ENCODE results near the gene UROC1. TPM values are rescaled to one million over a fixed set of nuclear protein-coding genes. Genes with fewer than 3 reads are reported as not detected.
A peak's percentile ranks its signal among the peaks of the same experiment; 100 is the strongest.

Gene UROC1
- polyA plus RNA-seq, 4 donors, result 0.07 to 0.14 (median 0.10) TPM

DNA sequence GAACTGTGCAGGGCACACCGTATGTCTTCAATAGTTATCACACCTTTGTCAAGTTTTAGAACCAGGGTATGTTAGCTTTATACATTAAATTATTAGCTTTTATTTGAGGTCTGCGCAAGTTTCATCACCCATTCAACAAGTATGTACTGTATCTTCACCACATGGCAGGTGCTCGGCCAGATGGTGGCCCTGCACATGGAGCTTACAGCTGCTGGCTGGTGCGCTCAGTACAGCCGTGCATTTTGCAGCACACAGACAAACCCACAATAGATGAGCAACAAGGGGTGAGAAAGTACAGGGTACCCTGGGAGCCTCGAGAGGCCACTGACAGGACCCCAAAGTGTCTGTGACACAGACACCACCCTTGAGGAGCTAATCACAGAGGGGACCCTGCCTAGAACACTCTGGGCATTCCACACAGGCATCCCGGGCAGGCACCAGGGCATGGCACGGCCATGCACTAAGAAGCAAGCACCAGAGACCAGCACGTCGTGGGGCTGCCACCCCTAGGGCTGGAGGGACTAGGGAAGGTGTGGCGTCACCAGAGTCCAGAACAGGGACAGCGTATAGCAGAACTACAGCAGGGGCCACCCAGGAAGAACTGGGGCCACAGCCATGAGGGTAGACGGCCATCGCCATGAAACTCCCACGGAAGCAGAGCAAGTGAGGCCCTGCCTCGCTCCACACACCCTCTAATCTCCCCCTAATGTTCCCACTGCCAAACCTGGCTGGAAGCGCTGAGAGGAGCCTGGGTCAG is 69.3 kb downstream of the UROC1 start:
- DNase-seq (ENCODE audit: low read depth in 4 of 4, low spot score in 3 of 4), result no peak

DNA sequence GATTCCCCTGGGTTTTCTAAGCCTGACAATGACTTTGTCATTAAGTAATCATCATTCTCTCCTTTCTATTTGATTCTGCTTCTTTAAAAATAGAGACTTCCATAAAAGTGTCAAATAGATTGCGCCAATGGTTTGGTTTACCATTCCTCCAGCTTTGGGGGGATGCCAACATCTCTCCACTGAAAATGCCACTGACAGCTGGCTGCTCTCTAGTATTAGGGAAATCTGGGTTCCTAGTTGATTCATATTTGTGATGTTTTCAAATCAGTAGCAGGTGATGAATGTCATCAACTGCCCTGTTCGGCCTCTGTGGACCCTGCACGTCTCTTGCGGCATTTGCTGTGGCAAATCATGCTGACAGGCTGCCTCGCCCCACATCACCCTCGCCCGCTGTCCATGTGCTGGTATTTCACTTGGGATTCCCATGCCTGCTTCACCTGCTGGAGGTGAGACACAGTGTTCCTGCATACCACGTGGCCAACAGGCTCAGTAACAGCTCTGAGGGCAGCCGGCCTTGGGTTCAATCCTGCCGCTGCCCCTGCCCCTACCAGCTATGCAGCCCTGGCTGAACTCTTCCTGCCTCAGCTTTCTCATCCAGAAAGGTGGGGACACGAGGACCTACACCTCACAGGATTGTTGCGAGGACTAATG is 70.0 kb downstream of the UROC1 start:
- no peak for DNase-seq (ENCODE audit: low read depth in 4 of 4, low spot score in 3 of 4)

DNA sequence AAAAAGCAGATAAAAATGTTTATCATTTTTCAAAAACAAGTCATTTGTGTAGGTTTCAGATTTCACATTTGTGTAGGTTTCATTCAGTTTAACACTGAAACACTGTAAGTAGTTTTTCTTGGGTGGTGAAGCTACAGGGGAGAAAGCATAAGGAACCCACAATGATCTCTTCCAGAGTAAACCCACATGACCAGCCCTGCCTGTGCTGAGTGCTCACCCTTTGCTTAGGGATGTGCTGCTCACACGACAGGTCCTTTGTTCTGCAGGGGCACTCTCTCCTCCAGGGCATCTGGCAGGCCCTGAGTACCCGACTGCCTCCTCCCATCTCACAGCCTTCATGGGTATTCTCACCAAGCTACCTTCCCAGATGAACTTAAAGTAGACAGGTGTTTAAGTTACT is 70.8 kb downstream of the UROC1 start:
- DNase-seq (ENCODE audit: low read depth in 4 of 4, low spot score in 3 of 4), result no peak

DNA sequence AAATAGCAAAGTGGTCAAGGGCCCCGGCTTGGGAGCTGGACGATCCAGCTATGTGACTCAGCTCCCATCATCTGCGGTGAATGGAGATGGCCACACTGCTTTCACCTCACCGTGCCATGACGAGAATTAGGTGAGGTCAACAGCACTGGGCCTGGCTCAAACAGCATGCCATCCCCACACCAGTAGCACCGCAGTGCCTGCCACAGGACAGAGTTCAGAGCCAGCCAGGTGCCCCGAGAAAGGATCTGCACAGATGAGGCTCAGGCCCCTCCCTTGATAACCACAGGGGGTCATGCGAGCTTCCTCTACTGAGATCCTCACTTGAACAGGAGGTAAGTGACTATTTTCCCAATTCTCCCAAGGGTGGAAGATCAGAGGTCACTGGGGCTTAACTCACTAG is 71.3 kb downstream of the UROC1 start:
- DNase-seq (ENCODE audit: low read depth in 4 of 4, low spot score in 3 of 4), result no peak

DNA sequence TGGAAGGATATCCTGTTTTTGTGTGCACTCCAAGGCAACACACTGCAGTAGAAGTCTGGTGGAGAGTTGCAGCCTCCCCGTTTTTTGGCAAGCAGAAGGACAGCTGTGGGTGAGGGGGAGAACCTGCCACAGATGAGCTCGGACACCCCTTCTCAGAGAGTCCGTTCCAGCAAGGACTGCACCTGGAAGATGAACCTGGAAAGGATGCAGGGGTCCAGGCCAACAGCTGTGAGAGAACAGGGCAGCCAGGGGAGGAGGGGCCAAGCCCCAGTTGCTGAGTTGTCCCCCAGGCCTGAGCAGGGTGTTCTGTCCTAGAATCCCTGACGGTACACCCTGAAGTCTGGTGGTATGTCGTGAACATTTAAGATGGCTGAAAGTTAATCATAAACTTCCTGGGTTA is 72.1 kb downstream of the UROC1 start:
- no peak for DNase-seq (ENCODE audit: low read depth in 4 of 4, low spot score in 3 of 4)

DNA sequence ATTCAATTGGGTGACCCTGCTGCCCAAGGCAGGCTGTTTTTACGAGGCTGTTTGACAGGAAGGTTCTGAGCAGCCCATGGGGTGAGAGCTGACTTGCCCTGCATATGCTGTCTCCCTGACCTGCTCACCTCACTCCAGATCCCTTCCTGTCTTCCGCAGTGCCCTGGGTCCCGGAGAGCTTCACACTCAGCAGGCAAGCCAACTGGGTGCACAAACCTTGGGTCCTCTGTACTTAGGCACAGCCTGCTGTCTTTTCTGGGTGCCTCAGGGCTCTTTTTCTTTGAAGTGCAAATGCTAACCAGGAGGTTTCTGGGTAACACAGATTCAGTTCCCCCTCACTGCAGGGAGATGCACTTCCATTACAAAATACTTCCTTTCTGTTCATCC is 74.7 kb downstream of the UROC1 start:
- no peak for DNase-seq (ENCODE audit: low read depth in 4 of 4, low spot score in 3 of 4)

DNA sequence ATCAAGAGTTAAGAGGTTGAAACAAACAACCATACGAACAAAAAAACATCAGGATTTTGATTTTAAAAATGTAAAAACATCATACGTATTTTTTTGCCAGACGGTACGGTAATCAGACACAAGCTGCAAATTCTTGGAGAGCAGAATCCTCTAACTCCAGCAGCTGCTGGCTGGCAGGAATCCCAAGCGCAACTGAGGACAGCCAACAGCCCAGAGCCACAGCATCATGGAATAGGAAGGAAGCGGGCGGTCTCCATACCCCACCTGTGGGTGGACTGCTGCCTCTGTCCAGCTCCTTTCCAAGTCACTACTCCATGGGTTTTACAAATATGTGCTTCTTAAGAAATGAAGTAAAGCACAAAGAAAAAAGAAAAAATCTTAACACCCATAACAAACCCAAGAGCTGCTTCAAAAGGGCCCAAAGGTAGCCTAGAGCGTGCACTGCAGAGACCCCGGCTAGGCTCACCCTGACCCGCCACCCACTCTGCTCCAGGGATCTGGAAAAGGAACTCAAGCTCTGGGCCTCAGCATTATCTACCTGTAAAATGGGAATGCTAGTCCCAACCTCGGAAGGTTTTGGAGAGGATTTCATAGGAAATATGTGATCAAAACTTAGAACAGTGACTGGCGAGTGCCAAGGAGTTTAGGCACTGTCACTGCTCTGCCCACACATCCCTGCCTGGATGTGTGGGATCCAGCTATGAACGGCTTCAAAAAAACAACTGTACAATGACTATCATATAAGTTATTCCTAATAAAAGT is 75.3 kb downstream of the UROC1 start:
- peak in 1 of 4 donors; percentile 12 for DNase-seq (ENCODE audit: low read depth in 4 of 4, low spot score in 3 of 4)

DNA sequence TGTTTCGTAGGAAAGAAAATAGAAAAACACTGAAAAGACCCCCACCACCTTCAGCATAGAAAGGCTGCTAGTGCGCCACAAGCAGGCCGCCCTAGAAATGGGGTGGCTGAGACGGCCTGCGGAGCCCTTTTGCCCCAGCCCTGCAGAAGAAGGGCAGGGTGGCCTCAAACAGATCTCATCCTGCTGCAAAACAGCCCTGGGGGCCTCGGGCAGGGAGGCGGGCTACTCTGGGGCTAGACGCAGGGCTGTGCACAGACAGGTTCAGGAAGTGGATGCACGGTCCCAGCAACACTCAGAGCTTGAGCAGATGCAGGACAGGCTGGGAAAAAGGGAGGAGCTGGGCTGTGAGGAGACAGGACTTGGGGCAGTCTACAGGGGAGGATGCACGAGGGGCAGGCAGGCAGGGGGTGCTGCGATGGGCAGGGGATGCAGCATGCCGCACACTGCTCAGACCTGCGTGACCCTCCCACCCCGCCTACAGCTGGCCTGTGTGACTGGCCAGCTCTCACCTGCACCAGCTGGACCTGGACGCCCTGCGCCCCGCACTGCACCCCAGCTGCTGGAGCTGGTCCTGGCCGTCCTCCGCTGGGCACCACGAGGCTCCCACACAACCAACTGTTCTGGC is 76.2 kb downstream of the UROC1 start:
- DNase-seq (ENCODE audit: low read depth in 4 of 4, low spot score in 3 of 4), result no peak

DNA sequence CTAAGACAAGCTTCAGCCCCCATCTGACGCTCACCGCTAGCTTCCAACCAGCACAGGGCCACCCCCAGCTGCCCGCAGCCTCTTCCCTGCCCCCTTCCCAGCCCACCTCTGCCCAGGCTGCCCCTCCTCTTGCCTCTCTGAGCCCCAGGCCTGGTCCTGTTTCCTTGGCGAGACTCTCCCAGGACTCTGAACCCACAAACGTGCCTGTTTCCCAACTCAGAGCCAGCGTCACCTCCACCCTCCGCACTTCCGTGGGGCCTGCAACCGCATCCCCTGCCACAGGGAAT is 76.9 kb downstream of the UROC1 start:
- no peak for DNase-seq (ENCODE audit: low read depth in 4 of 4, low spot score in 3 of 4)

DNA sequence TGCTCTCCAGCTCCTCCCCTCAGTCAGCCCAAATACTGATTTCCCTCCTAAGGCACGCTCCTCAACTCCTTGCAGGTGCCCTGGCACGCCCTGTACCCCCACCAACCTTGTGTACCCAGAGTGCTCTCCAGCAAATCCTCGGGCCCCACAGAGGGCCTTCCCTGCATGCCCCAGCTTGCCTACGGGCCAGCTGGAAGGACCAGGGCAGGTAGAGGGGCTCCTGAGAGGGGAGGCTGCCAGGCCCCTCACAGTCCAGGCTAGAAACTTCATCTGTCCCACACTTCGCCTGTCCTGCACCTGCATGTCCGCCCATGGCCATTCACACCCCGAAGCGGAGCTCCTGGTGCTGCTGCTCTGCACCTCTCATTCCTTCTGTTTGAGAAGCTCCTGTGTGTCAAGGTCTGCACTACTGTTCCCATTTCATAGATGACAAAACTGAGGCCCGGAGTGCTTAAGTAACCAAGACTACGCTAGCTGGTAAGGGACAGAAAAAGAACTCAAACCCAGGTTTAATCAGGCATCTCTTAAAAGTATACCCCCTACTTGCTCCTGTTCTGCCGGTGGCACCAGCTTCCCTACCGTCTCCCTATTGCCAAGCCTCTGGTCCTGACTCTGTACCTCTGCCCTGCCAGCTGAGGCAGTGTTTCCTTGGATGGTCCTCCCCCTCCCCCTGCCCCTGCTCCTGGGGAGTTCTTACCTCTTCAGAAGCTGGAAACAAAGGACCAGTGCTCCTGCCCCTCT is 77.4 kb downstream of the UROC1 start:
- DNase-seq (ENCODE audit: low read depth in 4 of 4, low spot score in 3 of 4), result no peak

DNA sequence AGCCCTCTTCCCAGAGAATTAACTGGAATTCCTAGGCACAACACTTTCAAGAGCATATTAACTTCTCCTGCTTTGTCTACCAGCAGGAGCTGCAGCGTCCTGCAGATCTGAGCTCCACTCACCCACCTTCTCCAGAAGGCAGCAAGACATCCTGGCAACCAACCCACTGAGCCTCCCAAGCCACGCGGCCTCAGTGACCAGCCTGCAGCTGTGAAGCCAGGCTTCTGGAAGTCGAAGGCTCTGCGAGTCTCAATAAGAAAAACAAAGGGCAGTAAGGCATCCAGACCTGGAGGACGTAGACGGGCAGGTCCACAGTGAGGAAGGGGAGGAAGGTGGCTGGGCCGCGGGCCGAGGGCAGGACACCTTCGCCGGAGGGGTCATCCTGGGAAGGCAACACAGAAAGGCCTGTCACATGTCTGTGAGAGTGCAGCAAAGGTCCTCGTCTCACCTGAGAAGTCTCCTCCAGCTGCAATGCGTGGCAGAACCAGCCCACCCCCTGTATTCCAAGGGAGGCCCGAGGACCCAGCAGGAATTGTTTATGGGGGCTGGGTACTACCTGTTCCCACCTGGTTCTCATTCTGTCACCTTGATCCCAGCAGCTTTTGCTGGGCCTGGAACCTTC is 78.1 kb downstream of the UROC1 start:
- no peak for DNase-seq (ENCODE audit: low read depth in 4 of 4, low spot score in 3 of 4)

DNA sequence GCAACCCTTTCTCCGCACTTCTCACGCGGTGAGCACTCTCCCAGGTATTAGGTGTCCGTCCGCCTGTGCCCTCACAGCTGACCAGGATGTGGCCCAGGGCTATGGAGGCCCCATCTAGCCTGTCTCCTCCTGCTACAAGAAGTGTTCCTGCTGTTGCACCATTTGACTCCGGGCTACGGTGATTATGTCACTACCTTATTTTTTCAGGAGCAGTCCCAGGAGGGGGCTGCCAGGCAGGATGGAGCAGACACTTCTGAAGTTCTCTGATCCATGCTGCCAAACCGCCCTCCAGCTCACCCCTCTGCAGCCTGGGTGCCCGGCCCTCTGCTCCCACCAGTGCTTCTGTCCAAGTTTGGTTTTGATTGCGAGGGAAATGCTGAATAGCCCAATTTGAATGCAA is 78.8 kb downstream of the UROC1 start:
- DNase-seq (ENCODE audit: low read depth in 4 of 4, low spot score in 3 of 4), result no peak

DNA sequence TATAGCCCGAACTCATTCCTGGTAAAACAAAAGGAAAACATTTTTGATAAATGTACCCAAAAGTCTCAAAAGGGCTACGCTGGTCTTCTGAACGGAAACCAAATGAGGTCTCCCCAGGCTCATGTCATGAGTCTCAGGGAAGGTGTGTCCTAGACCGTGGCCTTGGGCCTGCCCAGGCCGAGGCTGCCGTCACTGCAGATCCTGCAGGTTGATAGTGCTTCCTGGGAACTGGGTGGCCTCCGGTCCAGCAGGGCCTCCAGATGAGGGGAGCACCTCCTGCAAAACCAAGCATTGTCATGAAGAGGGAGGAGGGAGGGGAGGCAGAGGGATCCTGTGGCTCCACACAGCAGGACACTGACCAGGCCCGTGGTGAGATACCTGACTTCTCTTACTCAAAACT is 79.4 kb downstream of the UROC1 start:
- DNase-seq (ENCODE audit: low read depth in 4 of 4, low spot score in 3 of 4), result no peak

DNA sequence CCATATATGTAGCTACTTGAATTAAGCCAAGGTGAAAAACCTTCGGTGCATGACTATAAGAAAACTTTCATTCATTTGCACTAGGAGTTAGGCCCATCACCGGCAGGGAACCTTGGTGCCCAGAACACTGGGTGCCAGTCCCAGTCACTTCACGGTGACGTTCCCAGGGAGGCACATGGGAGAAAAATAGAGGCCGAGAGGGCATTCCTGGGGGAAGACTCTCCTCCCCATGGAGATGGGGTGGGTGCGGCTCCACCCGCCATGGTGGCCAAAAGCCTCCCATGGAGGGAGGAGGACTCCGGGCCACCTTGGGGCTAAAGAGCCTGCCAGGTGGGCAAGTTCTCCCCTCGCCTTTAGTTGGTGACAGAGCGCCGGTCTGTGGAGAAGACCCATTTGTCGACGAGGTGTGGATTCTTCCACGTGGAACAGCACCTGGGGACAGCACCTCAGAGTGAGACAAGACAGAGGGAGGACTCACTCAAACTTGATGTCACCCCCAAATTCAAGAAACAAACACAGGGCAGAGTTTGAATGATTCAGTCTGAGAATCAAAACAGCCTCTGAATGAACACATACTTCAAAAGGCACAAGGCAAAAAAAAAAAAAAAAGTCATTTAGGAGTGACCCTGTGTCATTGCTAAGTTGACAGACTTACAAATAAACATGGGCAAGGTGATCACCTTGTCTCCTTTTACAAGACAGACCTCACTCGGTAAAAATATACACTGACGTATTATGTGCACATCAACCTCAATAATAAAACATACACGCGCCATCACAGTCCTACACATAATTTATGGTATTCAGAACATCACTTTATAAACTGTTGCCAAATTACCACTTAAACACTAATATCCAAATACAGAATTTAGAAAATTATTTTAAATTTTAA is 80.5 kb downstream of the UROC1 start:
- DNase-seq (ENCODE audit: low read depth in 4 of 4, low spot score in 3 of 4), result no peak

DNA sequence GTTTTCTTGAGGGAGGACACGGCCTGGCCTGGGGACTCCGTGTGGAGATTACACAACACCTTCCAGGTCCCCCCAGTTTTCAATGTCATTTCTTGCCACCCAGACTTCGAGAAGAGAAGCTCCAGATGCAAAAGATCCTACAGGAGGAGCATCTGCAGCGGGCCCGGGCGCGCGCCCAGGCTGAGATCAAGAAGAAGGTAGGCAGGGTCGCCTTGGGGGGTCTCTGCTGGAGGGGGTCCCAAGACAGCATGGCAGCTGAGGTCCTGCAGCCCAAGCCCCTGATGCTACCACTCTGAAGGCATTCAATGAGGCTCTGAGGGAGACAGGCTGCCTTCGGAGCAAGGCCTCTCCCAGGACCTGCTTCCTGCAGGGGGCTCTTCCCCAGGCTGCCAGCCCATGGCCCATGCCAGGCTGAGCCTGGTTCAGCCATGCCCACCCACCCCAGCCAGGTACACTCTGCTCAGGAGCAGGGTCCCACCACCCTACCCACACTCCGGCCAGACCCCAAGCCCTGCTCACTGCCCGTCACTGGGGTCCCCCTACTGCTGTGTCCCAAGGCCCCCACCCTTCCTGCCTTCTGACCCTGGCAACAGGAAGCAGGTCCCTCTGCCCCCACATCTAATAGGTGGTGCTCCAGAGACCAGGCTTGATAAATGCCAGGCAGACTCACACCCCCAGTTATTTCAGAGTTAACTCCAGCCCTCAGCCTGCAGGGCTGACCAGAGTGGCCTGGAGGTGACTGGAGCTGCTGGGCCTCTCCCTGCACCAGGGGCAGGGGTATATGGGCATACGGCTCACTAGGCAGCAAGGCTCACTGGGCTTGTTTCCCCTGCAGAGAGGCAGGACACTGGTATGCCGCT is 81.9 kb downstream of the UROC1 start:
- no peak for DNase-seq (ENCODE audit: low read depth in 4 of 4, low spot score in 3 of 4)

DNA sequence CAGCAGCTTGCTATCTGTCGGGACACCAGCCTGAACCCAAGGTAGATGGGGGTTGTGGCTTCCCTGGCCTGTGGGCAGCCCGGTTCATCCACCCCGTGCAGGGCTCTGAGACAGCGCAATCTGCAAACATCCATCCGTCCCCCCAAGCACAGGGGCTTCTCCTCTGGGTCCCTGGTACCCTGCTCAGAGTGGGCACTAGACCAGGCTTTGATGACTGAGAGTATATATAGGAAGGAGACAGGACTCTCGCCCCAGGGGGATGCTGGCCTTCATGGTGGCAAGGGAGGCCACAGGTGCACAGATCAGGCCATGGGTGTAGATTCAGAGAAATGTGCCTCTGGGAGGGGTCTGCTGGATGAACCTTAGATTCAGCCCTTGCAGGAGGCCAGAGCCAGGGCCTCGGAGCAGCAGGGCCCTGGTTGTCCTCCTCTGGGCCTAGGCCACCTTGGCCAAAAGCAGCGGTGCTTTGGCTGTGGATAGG is 82.6 kb downstream of the UROC1 start:
- no peak for DNase-seq (ENCODE audit: low read depth in 4 of 4, low spot score in 3 of 4)

DNA sequence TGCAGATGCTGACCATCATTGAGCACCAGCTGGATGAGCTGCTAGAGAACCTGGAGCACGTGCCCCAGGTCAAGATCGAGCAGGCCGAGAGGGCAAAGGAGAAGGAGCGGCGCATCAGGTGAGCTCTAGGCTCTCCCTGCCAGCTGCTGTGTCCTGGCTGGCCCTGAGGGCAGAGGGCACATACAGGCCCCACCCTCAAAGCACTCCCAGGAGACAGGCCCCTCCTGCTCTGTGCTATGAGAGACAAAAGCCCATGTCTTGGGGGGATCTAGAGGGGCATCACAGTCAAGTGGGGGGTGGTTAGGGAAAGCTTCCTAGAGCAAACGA is 83.3 kb downstream of the UROC1 start:
- DNase-seq (ENCODE audit: low read depth in 4 of 4, low spot score in 3 of 4), result no peak

DNA sequence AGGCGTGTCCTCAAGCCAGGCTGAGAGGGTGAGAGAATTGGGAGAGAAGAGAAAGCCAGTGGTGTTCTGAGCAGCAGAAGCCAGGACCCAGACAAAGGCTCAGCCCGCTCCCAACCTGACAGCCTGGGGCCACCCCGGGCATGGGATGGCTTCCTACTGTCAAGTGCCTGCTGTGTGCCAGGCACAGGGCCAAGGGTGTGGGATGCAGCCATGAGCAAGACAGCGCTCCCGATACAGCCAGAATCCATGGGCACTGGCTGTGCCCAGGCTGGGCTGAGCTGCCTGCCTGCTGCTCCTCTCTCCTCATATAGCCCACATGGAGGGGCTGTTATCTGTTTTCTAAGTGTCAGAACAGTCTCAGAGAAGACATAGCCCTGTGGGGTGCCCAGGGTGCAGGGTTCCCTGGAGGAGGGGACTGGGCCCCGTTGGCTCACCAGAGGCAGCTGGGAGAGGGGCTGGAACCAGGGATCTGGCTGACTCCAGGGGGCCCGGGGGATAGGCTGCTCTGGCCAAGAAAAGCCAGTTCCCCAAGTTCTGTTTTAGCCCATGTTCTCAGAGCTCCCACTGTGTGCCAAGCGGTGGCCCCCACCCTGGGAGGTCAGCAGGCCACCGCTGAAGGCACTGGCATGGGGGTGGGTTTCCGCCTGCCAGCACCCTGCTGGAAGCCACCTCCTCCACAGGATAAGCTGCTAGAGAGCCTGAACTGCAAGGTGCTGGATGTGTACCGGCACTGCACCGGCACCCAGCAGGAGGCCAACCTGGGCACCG is 83.9 kb downstream of the UROC1 start:
- DNase-seq (ENCODE audit: low read depth in 4 of 4, low spot score in 3 of 4), result no peak
